ENCODE measurements around the gene OR10AD1.

DNA sequence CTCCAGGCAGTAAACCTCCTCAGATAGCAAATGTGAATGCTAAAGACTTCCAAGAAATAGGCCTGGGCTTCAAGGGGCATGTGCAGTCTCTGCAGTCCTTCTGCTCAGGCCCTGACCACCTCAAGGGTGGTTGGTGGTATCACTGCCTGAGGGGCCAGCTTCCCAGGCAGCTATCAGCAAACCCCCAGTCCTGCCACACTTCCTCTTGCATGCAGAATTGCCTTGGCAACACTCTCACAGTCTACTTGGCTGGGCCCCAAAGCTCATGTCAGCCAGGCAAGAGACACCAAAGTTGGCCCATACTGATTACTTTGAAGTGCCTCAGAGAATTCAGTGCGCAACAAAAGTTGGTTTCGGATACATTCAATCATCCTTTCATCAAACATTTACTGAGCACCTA, 42.3 kb downstream of the OR10AD1 start:
- TF ChIP-seq POLR2A (IDR thresholded peaks at IDR 0.05; ENCODE audit: low read length) (no peak), GATA1 (IDR thresholded peaks at IDR 0.05; ENCODE audit: low read depth, low read length) (no peak)
